Stimulated activated CD4-positive, alpha-beta T cell treated with anti-CD3 and anti-CD28 coated beads, Interleukin-12 subunit alpha, Interleukin-12 subunit beta, amount 100 ng/mL, for 4 hours (primary cell): ENCODE data around the gene PMM2.

ENCODE experiments used
- DNase-seq: peaks from one replicate; pipeline ENCODE4 v3.0.0-alpha.2; 2020

Gene PMM2

GRCh38 chr16:8853150-8853549, 55.5 kb downstream of the PMM2 start:
- no peak for DNase-seq

GRCh38 chr16:8853611-8854010, 56.0 kb downstream of the PMM2 start:
- DNase-seq = no peak

- no peak for DNase-seq
Measured at GRCh38 chr16:8854298-8854948, 56.8 kb downstream of the PMM2 start.

GRCh38 chr16:8855051-8855786, 57.6 kb downstream of the PMM2 start:
- DNase-seq = no peak

- DNase-seq = no peak
Measured at GRCh38 chr16:8855972-8856371, 58.3 kb downstream of the PMM2 start.

- DNase-seq = no peak
Measured at GRCh38 chr16:8858994-8859912, 61.6 kb downstream of the PMM2 start.

- DNase-seq = no peak
Measured at GRCh38 chr16:8859913-8860881, 62.6 kb downstream of the PMM2 start.

GRCh38 chr16:8861563-8862308, 64.1 kb downstream of the PMM2 start:
- DNase-seq = no peak

GRCh38 chr16:8862309-8863130, 64.9 kb downstream of the PMM2 start:
- DNase-seq = no peak

GRCh38 chr16:8863594-8864424, 66.2 kb downstream of the PMM2 start:
- no peak for DNase-seq

GRCh38 chr16:8864480-8865110, 67.0 kb downstream of the PMM2 start:
- DNase-seq = no peak

GRCh38 chr16:8865145-8865882, 67.7 kb downstream of the PMM2 start:
- DNase-seq = no peak

GRCh38 chr16:8866118-8866883, 68.7 kb downstream of the PMM2 start:
- no peak for DNase-seq

GRCh38 chr16:8866884-8867215, 69.2 kb downstream of the PMM2 start:
- no peak for DNase-seq

- DNase-seq = no peak
Measured at GRCh38 chr16:8867216-8867931, 69.7 kb downstream of the PMM2 start.

GRCh38 chr16:8867932-8868415, 70.3 kb downstream of the PMM2 start:
- DNase-seq = no peak
